ENCODE measurements around the gene IFNL2. TPM values are rescaled to one million over a fixed set of nuclear protein-coding genes. Genes with fewer than 3 reads are reported as not detected.

The IFNL2 gene
- total RNA-seq, 1 experiment from 2014 or later = not detected

DNA sequence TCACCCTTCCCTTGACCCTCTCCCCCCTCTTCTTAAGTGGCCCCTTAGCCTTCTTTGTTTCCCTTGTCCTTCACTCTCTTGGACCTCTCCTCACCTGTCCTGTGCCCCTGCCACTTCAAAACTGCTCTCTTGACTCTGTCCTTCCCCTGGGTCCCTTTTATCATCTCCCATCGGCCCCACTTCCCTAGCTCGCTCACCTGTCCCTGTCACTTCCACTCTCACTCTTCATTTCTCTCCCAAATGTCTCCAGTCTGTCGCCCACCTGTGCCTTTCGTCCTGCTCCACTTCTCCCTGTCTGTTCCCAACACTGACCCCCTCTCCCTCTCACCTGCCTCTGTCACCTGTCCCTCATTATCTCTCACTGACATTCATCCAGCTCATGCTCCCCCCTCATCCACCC is 28.7 kb downstream of the IFNL2 start:
- H3K4me3 ChIP-seq (ENCODE audit: low read depth, low read length) = no peak overlapping the region
- CTCF ChIA-PET = interaction anchor here (0.6 kb wide), 1 partner anchor 1136 kb away, joined by 3 read pairs; no protein-coding TSS in a partner anchor
- no peak overlapping the region for H3K4me3 Mint-ChIP-seq (ENCODE audit: unreplicated experiment)
- no peaks in the 10 kb centered on the region for H3K27me3 ChIP-seq (replicated peaks; ENCODE audit: control insufficient read depth, insufficient read depth, low read length)
- H3K9me3 Mint-ChIP-seq (ENCODE audit: unreplicated experiment) = no peaks in the 10 kb centered on the region
- no peaks in the 10 kb centered on the region for H3K9me3 ChIP-seq
- H3K4me1 ChIP-seq = peaks cover 26% of the 10 kb centered on the region
- DNase-seq = no peak
- POLR2A ChIA-PET = no interaction called here
- no TSS peak for BruUV-seq (replicated peaks)
- TF ChIP-seq, protein P1, sequence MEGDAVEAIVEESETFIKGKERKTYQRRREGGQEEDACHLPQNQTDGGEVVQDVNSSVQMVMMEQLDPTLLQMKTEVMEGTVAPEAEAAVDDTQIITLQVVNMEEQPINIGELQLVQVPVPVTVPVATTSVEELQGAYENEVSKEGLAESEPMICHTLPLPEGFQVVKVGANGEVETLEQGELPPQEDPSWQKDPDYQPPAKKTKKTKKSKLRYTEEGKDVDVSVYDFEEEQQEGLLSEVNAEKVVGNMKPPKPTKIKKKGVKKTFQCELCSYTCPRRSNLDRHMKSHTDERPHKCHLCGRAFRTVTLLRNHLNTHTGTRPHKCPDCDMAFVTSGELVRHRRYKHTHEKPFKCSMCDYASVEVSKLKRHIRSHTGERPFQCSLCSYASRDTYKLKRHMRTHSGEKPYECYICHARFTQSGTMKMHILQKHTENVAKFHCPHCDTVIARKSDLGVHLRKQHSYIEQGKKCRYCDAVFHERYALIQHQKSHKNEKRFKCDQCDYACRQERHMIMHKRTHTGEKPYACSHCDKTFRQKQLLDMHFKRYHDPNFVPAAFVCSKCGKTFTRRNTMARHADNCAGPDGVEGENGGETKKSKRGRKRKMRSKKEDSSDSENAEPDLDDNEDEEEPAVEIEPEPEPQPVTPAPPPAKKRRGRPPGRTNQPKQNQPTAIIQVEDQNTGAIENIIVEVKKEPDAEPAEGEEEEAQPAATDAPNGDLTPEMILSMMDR (IDR thresholded peaks at IDR 0.05; ENCODE audit: insufficient read depth in 1 of 2, low read depth in 1 of 2, low read length in 1 of 2, severe bottlenecking in 1 of 2, unreplicated experiment in 1 of 2) = no peak
- intact Hi-C loops (cut with micrococcal nuclease; ENCODE audit: unreplicated experiment) = no loop called here
- no peaks in the 10 kb centered on the region; the same call in 1 of the 2 replicates for H3K36me3 ChIP-seq (ENCODE audit: control insufficient read depth, insufficient read depth, low read length)
- no peaks in the 10 kb centered on the region for H3K27me3 Mint-ChIP-seq (ENCODE audit: insufficient read depth, unreplicated experiment)
- H3K4me1 Mint-ChIP-seq (ENCODE audit: low read depth, unreplicated experiment) = peaks cover 36% of the 10 kb centered on the region
- H3K27ac Mint-ChIP-seq (ENCODE audit: unreplicated experiment) = peak overlapping the region; percentile 41
- peaks cover 5% of the 10 kb centered on the region for H3K36me3 Mint-ChIP-seq (ENCODE audit: insufficient read depth, unreplicated experiment)

DNA sequence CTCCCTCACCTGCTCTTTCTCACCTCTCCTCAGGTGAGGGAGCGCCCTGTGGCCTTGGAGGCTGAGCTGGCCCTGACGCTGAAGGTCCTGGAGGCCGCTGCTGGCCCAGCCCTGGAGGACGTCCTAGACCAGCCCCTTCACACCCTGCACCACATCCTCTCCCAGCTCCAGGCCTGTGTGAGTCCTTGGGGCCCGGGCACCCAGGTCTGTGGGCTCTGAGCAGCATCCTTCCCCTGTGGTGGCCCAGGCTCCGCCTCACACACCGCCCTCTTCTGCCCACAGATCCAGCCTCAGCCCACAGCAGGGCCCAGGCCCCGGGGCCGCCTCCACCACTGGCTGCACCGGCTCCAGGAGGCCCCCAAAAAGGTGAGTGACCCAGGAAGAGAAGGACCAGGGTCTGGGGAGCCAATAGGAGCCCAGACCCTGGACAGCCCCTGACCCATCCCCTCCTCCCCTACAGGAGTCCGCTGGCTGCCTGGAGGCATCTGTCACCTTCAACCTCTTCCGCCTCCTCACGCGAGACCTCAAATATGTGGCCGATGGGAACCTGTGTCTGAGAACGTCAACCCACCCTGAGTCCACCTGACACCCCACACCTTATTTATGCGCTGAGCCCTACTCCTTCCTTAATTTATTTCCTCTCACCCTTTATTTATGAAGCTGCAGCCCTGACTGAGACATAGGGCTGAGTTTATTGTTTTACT is 29.9 kb downstream of the IFNL2 start:
- TF ChIP-seq, protein P1 (IDR thresholded peaks at IDR 0.05; ENCODE audit: insufficient read depth in 1 of 2, low read depth in 1 of 2, low read length in 1 of 2, severe bottlenecking in 1 of 2, unreplicated experiment in 1 of 2) = no peak
- intact Hi-C loops (cut with micrococcal nuclease; ENCODE audit: unreplicated experiment) = no loop called here
- DNase-seq = no peak
- H3K4me3 ChIP-seq (ENCODE audit: low read depth, low read length) = no peak overlapping the region
- BruUV-seq (replicated peaks) = no TSS peak
- Mint-ChIP-seq H3K9me3 (ENCODE audit: unreplicated experiment) (no peaks in the 10 kb centered on the region), H3K4me3 (ENCODE audit: unreplicated experiment) (no peak overlapping the region), H3K27ac (ENCODE audit: unreplicated experiment) (peak overlapping the region; percentile 10), H3K27me3 (ENCODE audit: insufficient read depth, unreplicated experiment) (no peaks in the 10 kb centered on the region), H3K4me1 (ENCODE audit: low read depth, unreplicated experiment) (peaks cover 44% of the 10 kb centered on the region), H3K36me3 (ENCODE audit: insufficient read depth, unreplicated experiment) (peaks cover 7% of the 10 kb centered on the region)
- peaks cover 35% of the 10 kb centered on the region for H3K4me1 ChIP-seq
- no peaks in the 10 kb centered on the region for H3K27me3 ChIP-seq (replicated peaks; ENCODE audit: control insufficient read depth, insufficient read depth, low read length)
- H3K36me3 ChIP-seq (ENCODE audit: control insufficient read depth, insufficient read depth, low read length) = no peaks in the 10 kb centered on the region; the same call in 1 of the 2 replicates
- CTCF ChIA-PET = no interaction called here
- no peaks in the 10 kb centered on the region for H3K9me3 ChIP-seq
- POLR2A ChIA-PET = no interaction called here

GRCh38 chr19:39299404-39299803 is 31.2 kb downstream of the IFNL2 start:
- BruUV-seq (replicated peaks) = no TSS peak
- intact Hi-C loops (cut with micrococcal nuclease; ENCODE audit: unreplicated experiment) = no loop called here
- Mint-ChIP-seq H3K27ac (ENCODE audit: unreplicated experiment) (no peak overlapping the region), H3K36me3 (ENCODE audit: insufficient read depth, unreplicated experiment) (peaks cover 14% of the 10 kb centered on the region), H3K4me3 (ENCODE audit: unreplicated experiment) (no peak overlapping the region), H3K27me3 (ENCODE audit: insufficient read depth, unreplicated experiment) (no peaks in the 10 kb centered on the region), H3K4me1 (ENCODE audit: low read depth, unreplicated experiment) (peaks cover 53% of the 10 kb centered on the region), H3K9me3 (ENCODE audit: unreplicated experiment) (no peaks in the 10 kb centered on the region)
- TF ChIP-seq, protein P1 (IDR thresholded peaks at IDR 0.05; ENCODE audit: insufficient read depth in 1 of 2, low read depth in 1 of 2, low read length in 1 of 2, severe bottlenecking in 1 of 2, unreplicated experiment in 1 of 2) = no peak
- Histone ChIP-seq H3K4me1 (peaks cover 46% of the 10 kb centered on the region), H3K27me3 (replicated peaks; ENCODE audit: control insufficient read depth, insufficient read depth, low read length) (no peaks in the 10 kb centered on the region), H3K9me3 (no peaks in the 10 kb centered on the region), H3K4me3 (ENCODE audit: low read depth, low read length) (no peak overlapping the region), H3K36me3 (ENCODE audit: control insufficient read depth, insufficient read depth, low read length) (no peaks in the 10 kb centered on the region; the same call in 1 of the 2 replicates)
- POLR2A ChIA-PET = no interaction called here
- CTCF ChIA-PET = interaction anchor here (0.5 kb wide), 1 partner anchor 86 kb away, joined by 3 read pairs; no protein-coding TSS in a partner anchor
- DNase-seq = peak in 1 of 2 experiments; percentile 11
